ENCODE measurements around the gene MOK.
A peak's percentile ranks its signal among the peaks of the same experiment; 100 is the strongest.
"Not testable (repeated sequence)": the region's sequence is repeated elsewhere in the genome, so short reads cannot be mapped to it uniquely, and the experiment has no call there.

MOK gene

DNA sequence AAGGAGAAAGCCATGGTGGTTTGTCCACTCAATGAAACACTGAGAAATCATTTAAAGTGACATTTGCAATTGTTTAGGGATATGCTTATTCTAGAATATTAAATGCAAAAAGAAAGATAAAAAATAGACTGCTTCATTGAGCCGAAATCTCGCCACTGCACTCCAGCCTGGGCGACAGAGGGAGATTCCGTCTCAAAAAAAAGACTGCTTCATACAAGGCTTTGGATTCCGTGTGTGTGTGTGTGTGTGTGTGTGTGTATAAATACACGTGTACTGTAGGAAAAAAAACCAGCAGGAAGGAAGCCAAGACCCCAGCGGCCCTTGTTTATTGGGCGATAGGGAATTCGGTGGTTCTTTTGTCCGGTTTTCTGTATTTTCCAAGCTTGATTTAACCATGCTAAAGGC lies 11.4 kb upstream of the MOK start:
- Histone ChIP-seq H3K36me3 (no peaks in the 10 kb centered on the region; the same call in 1 of the 2 replicates), H3K27me3 (ENCODE audit: insufficient read depth, low read depth, severe bottlenecking) (no peaks in the 10 kb centered on the region), H3K9me3 (ENCODE audit: severe bottlenecking) (no peaks in the 10 kb centered on the region), H3K4me3 (ENCODE audit: low read depth, low read length) (peak overlapping the region; percentile 56), H3K27ac (peak overlapping the region; percentile 76)
- peak; percentile 48 for DNase-seq
- TF ChIP-seq, protein P1, sequence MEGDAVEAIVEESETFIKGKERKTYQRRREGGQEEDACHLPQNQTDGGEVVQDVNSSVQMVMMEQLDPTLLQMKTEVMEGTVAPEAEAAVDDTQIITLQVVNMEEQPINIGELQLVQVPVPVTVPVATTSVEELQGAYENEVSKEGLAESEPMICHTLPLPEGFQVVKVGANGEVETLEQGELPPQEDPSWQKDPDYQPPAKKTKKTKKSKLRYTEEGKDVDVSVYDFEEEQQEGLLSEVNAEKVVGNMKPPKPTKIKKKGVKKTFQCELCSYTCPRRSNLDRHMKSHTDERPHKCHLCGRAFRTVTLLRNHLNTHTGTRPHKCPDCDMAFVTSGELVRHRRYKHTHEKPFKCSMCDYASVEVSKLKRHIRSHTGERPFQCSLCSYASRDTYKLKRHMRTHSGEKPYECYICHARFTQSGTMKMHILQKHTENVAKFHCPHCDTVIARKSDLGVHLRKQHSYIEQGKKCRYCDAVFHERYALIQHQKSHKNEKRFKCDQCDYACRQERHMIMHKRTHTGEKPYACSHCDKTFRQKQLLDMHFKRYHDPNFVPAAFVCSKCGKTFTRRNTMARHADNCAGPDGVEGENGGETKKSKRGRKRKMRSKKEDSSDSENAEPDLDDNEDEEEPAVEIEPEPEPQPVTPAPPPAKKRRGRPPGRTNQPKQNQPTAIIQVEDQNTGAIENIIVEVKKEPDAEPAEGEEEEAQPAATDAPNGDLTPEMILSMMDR (IDR thresholded peaks at IDR 0.05; ENCODE audit: low read depth, low read length) = no peak

DNA sequence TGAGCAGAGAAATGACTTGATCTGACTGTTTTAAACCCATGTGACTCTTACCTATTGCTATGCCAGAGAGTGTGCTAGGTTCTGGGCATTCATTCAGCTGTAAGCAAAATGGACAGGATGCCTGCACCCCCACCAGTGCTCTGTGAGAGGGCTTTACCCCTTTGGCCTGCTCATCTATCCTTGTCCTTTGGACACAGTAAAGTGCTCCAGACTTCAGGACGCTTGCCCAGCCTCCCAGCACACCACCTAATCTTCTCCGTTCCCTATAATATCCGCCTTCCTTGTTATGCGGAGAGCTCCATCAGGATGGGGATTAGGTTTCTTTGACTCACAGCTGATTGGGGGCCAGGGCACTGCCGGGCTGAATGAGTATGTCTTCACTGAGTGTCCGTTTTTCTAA lies 10.2 kb upstream of the MOK start:
- Histone ChIP-seq H3K36me3 (no peaks in the 10 kb centered on the region), H3K4me3 (ENCODE audit: low read depth, low read length) (peak overlapping the region; percentile 13), H3K27me3 (ENCODE audit: insufficient read depth, low read depth, severe bottlenecking) (no peaks in the 10 kb centered on the region), H3K9me3 (ENCODE audit: severe bottlenecking) (no peaks in the 10 kb centered on the region), H3K27ac (no peak overlapping the region)
- TF ChIP-seq, protein P1 (IDR thresholded peaks at IDR 0.05; ENCODE audit: low read depth, low read length) = no peak
- peak; percentile 46 for DNase-seq

DNA sequence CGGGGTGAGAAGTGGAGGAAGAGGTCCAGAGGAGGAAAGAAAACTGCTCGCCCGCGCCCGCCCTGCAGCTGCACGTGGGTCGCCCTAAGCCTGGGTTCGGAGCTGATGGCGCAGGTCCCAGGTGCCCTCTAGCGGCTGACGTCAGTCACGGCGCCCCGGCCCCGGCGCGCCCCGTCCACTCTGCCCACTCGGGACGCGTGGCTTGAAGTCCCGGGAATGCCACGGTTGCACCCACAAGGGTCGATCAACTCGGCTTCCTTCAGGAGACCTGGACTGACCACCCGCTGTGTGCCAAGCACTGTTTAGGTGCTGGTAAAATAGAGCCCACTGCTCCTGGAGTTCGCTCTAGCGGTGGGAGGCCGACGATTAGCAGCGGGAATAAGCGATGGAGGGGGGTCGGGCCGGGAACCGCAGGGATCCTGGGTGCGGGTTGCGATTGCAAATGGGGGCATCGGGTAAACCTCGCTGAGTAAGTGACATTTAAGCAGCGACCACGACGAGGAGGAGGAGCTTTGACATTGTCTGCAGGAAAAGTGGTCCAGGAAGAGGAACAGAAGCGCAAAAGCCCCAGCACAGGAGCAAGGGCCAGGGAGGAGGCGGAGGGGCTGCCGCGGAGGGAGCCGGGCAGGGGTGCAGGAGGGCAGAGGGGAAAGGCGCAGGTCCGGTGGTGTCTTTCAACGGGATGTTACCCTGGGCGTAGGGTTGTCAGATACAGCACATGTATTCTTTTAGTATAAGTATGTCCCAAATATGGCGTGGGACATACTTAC lies 9.5 kb upstream of the MOK start:
- peak overlapping the region; percentile 46 for H3K4me3 ChIP-seq (ENCODE audit: low read depth, low read length)
- H3K27ac ChIP-seq = no peak overlapping the region
- peak; percentile 85 for DNase-seq
- TF ChIP-seq, protein P1 (IDR thresholded peaks at IDR 0.05; ENCODE audit: low read depth, low read length) = peak; percentile 95
- no peaks in the 10 kb centered on the region for H3K36me3 ChIP-seq
- no peaks in the 10 kb centered on the region for H3K27me3 ChIP-seq (ENCODE audit: insufficient read depth, low read depth, severe bottlenecking)
- no peaks in the 10 kb centered on the region for H3K9me3 ChIP-seq (ENCODE audit: severe bottlenecking)

DNA sequence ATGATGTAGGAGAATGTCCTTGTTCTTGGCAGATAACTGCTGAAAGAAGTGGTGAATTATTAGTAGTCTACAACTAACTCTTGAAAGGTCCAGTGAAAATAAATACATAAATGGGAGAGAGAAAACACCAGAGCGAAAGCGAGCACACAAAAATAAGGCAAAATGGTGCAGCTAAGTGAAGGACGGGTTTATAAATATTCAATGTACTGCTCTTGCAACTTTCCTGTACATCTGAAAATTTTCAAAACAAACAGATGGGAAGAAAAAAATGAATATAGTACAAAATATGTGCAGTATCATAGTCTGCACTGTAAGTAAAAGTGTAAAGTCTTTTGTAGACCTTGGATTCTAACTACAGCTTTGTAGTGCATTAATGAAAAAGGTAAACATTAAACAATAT lies 1.3 kb downstream of the MOK start:
- Histone ChIP-seq H3K36me3 (no peaks in the 10 kb centered on the region), H3K4me3 (ENCODE audit: low read depth, low read length) (no peak overlapping the region), H3K27ac (no peak overlapping the region), H3K9me3 (ENCODE audit: severe bottlenecking) (no peaks in the 10 kb centered on the region), H3K27me3 (ENCODE audit: insufficient read depth, low read depth, severe bottlenecking) (no peaks in the 10 kb centered on the region)
- no peak for DNase-seq
- TF ChIP-seq, protein P1 (IDR thresholded peaks at IDR 0.05; ENCODE audit: low read depth, low read length) = no peak

DNA sequence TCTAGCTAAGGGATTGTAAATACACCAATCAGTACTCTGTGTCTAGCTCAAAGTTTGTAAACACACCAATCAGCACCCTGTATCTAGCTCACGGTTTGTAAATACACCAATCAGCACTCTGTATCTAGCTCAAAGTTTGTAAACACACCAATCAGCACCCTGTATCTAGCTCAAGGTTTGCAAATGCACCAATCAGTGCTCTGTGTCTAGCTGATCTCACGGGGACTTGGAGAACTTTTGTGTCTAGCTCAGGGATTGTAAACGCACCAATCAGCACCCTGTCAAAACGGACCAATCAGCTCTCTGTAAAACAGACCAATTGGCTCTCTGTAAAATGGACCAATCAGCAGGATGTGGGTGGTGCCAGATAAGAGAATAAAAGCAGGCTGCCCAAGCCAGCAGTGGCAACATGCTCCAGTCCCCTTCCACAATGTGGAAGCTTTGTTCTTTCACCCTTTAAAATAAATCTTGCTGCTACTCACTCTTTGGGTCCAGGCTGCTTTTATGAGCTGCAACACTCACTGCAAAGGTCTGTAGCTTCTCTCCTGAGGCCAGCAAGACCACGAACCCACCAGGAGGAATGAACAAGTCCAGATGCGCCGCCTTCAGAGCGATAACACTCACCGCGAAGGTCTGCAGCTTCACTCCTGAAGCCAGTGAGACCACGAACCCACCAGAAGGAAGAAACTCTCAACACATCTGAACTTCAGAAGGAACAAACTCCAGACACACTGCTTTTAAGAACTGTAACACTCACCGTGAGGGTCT lies 6.5 kb downstream of the MOK start:
- DNase-seq; H3K4me3 ChIP-seq (ENCODE audit: low read depth, low read length); H3K27me3 ChIP-seq (ENCODE audit: insufficient read depth, low read depth, severe bottlenecking); H3K9me3 ChIP-seq (ENCODE audit: severe bottlenecking); H3K27ac ChIP-seq; H3K36me3 ChIP-seq: not testable (repeated sequence)

DNA sequence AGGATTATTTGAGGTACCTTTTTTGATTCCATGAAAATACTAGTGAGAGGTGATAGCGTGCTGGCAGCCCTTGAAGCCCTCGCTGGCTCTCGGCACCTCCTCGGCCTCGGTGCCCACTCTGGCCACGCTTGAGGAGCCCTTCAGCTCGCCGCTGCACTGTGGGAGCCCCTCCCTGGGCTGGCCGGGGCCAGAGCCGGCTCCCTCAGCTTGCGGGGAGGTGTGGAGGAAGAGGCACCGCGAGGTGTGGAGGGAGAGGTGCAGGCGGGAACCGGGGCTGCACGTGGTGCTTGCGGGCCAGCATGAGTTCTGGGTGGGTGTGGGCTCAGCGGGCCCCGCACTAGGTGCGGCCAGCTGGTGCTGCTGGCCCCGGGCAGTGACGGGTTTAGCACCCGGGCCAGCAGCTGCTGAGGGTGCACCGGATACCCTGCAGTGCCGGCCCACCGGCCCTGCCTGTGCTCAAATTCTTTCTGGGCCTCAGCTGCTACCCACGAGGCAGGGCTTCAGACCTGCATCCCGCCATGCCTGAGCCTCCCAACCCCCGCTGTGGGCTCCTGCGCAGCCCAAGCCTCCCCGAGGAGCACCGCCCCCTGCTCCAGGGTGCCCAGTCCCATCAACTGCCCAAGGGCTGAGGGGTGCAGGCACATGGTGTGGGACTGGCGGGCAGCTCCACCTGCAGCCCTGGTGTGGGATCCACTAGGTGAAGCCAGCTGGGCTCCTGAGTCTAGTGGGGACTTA lies 7.4 kb downstream of the MOK start:
- Histone ChIP-seq H3K27me3 (ENCODE audit: insufficient read depth, low read depth, severe bottlenecking) (no peaks in the 10 kb centered on the region), H3K4me3 (ENCODE audit: low read depth, low read length) (no peak overlapping the region), H3K27ac (no peak overlapping the region), H3K9me3 (ENCODE audit: severe bottlenecking) (peaks cover 3% of the 10 kb centered on the region), H3K36me3 (no peaks in the 10 kb centered on the region)
- no peak for DNase-seq
- TF ChIP-seq, protein P1 (IDR thresholded peaks at IDR 0.05; ENCODE audit: low read depth, low read length) = no peak
